Brain microvascular endothelial cell (primary cell): ENCODE data around the gene FOXJ1.

Experiments
- DNase-seq: peaks from one replicate; pipeline ENCODE4 v3.0.0-alpha.2; 2020
- H3K27ac ChIP-seq: fragments of 250-450 bp; sonication (Bioruptor Pico); 2 replicates; pipeline ENCODE4 v1.5.1; 2020; ENCODE audit warnings: mild to moderate bottlenecking, moderate library complexity
- H3K27me3 ChIP-seq: fragments of 250-450 bp; sonication (Bioruptor Pico); replicated peaks from 2 replicates; pipeline ENCODE4 v1.5.1; 2020; ENCODE audit warnings: mild to moderate bottlenecking
- H3K36me3 ChIP-seq: fragments of 250-450 bp; sonication (Bioruptor Pico); replicated peaks from 2 replicates; pipeline ENCODE4 v1.5.1; 2020; ENCODE audit warnings: mild to moderate bottlenecking
- H3K4me3 ChIP-seq: 2 replicates; pipeline ENCODE4 v1.5.1; 2011; ENCODE audit warnings: low read depth, mild to moderate bottlenecking, control low read depth, low read length, moderate library complexity
- CTCF ChIP-seq: IDR thresholded peaks from 2 replicates; pipeline ENCODE4 v1.5.1; 2011; ENCODE audit warnings: low read depth, mild to moderate bottlenecking, moderate library complexity, low read length, control low read depth, inconsistent platforms; ENCODE audit errors: missing control alignments
- in situ Hi-C: cut with HindIII; loops from 2 replicates; pipeline ENCODE4 v1.10.0; 2017; ENCODE audit warnings: low sequenced_read_pairs, low pct_ligation_motif_present

Gene FOXJ1

GRCh38 chr17:76103274-76104139 lies 37.5 kb downstream of the FOXJ1 start, which contains the start of gene EXOC7:
Gene EXOC7 (minus strand): TSS chr17:76103787. CDS start chr17:76103692, 95 bp downstream.
- H3K36me3 ChIP-seq = peaks cover 22% of the 10 kb centered on the region
- TF ChIP-seq CTCF = peak; percentile 37
- peak within 1 kb of the TSS; percentile 63 for H3K27ac ChIP-seq
- in situ Hi-C loops = no loop called here
- peak; percentile 83 for DNase-seq
- no peaks in the 10 kb centered on the region for H3K27me3 ChIP-seq
- peak within 1 kb of the TSS; percentile 91 for H3K4me3 ChIP-seq

- H3K36me3 ChIP-seq = peaks cover 25% of the 10 kb centered on the region
- H3K4me3 ChIP-seq = peak overlapping the region; percentile 91
- in situ Hi-C loops = no loop called here
- no peak for TF ChIP-seq CTCF
- no peak for DNase-seq
- H3K27ac ChIP-seq = no peak overlapping the region
- no peaks in the 10 kb centered on the region for H3K27me3 ChIP-seq
These were observed 38.1 kb downstream of the FOXJ1 start for GRCh38 chr17:76102944-76103273.

- in situ Hi-C loops = no loop called here
- H3K27ac ChIP-seq = no peak overlapping the region
- no peaks in the 10 kb centered on the region for H3K27me3 ChIP-seq
- TF ChIP-seq CTCF = no peak
- H3K36me3 ChIP-seq = peaks cover 63% of the 10 kb centered on the region
- no peak for DNase-seq
- H3K4me3 ChIP-seq = no peak overlapping the region
These were observed 43.2 kb downstream of the FOXJ1 start for GRCh38 chr17:76097716-76098295.

- Histone ChIP-seq H3K4me3 (no peak overlapping the region), H3K36me3 (peaks cover 58% of the 10 kb centered on the region), H3K27ac (no peak overlapping the region), H3K27me3 (no peaks in the 10 kb centered on the region)
- TF ChIP-seq CTCF = no peak
- in situ Hi-C loops = no loop called here
- no peak for DNase-seq
These were observed 45.1 kb downstream of the FOXJ1 start for GRCh38 chr17:76095943-76096342.

- Histone ChIP-seq H3K4me3 (no peak overlapping the region), H3K27me3 (no peaks in the 10 kb centered on the region), H3K27ac (no peak overlapping the region), H3K36me3 (peaks cover 67% of the 10 kb centered on the region)
- no peak for DNase-seq
- no peak for TF ChIP-seq CTCF
- in situ Hi-C loops = no loop called here
These were observed 47.0 kb downstream of the FOXJ1 start for GRCh38 chr17:76094046-76094445.
